Loucy (cell line): Measurements from ENCODE around the gene SLC6A20.

Source experiments
- H2AFZ ChIP-seq: fragments of 200-600 bp; sonication (generic); 2 replicates; pipeline ENCODE4 v1.6.0; 2016; ENCODE audit warnings: antibody characterized with exemption, mild to moderate bottlenecking, low read length, moderate library complexity
- H3F3A ChIP-seq: fragments of 200-600 bp; 2 replicates; pipeline ENCODE4 v1.6.0; 2016; ENCODE audit warnings: antibody characterized with exemption, low read depth, mild to moderate bottlenecking
- H3K27me3 ChIP-seq: fragments of 200-600 bp; sonication (generic); 2 replicates; pipeline ENCODE4 v1.6.1; 2014; ENCODE audit warnings: low read length, mild to moderate bottlenecking; ENCODE audit not compliant: insufficient read depth, poor library complexity, severe bottlenecking
- H3K36me3 ChIP-seq: fragments of 200-600 bp; sonication (generic); 2 replicates; pipeline ENCODE4 v1.6.1; 2016; ENCODE audit warnings: low read length; ENCODE audit not compliant: insufficient read depth
- H3K4me1 ChIP-seq: fragments of 200-600 bp; sonication (generic); 2 replicates; pipeline ENCODE4 v1.5.1; 2014; ENCODE audit warnings: low read length, mild to moderate bottlenecking; ENCODE audit not compliant: insufficient read depth, poor library complexity, severe bottlenecking
- H3K4me2 ChIP-seq: fragments of 200-600 bp; sonication (generic); 2 replicates; pipeline ENCODE4 v1.6.0; 2014; ENCODE audit warnings: antibody characterized with exemption, low read length, low read depth, mild to moderate bottlenecking; ENCODE audit not compliant: poor library complexity, severe bottlenecking
- H3K4me3 ChIP-seq: fragments of 200-600 bp; sonication (generic); 2 replicates; pipeline ENCODE4 v1.5.1; 2014; ENCODE audit warnings: low read length, mild to moderate bottlenecking, mixed read lengths; ENCODE audit not compliant: poor library complexity, severe bottlenecking
- H3K79me2 ChIP-seq: fragments of 200-600 bp; sonication (generic); 2 replicates; pipeline ENCODE4 v1.6.1; 2014; ENCODE audit warnings: low read length; ENCODE audit not compliant: insufficient read depth
- H3K9ac ChIP-seq: fragments of 200-600 bp; sonication (generic); 2 replicates; pipeline ENCODE4 v1.6.0; 2014; ENCODE audit warnings: mild to moderate bottlenecking, low read depth, low read length, moderate library complexity; ENCODE audit not compliant: poor library complexity, severe bottlenecking
- H3K9me2 ChIP-seq: fragments of 200-600 bp; sonication (generic); replicated peaks from 2 replicates; pipeline ENCODE4 v1.6.1; 2016; ENCODE audit warnings: low read depth, low read length, mixed read lengths
- H3K9me3 ChIP-seq: fragments of 200-600 bp; sonication (generic); 2 replicates; pipeline ENCODE4 v1.6.1; 2014; ENCODE audit warnings: mild to moderate bottlenecking, antibody characterized with exemption, low read length, low read depth; ENCODE audit not compliant: insufficient read depth
- H4K20me1 ChIP-seq: fragments of 200-600 bp; sonication (generic); 2 replicates; pipeline ENCODE4 v1.6.0; 2014; ENCODE audit warnings: antibody characterized with exemption, low read length, mild to moderate bottlenecking; ENCODE audit not compliant: insufficient read depth, poor library complexity, severe bottlenecking
- EZH2phosphoT487 ChIP-seq: fragments of 200-600 bp; IDR thresholded peaks from 2 replicates; pipeline ENCODE4 v1.6.1; 2018; ENCODE audit warnings: antibody characterized with exemption, mild to moderate bottlenecking, moderate library complexity, borderline replicate concordance
- TF ChIP-seq, protein P1 (sequence below): fragments of 200-600 bp; sonication (generic); conservative IDR thresholded peaks from 2 replicates; pipeline ENCODE4 v1.5.1; 2014; ENCODE audit warnings: mild to moderate bottlenecking, antibody characterized with exemption, low read length

Gene SLC6A20

DNA sequence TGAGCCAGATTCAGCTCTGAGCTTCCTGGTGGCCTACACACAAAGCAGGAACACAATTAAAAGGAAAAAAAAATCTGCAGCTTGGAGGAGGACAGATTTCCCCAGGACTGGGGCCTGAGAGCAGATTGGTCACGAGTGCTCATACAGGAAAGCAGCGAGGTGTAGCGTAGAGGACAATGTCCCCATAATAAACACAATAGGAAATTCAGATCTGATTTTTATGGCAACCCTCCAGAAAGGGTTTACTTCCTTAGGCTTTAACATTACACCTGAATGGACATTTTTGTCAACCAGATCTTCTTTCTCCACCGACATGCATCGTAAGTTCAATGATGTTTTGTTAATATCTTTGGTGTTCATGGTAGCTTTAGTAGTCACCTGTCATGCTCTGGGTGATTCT is 23.3 kb downstream of the SLC6A20 start:
- Histone ChIP-seq H3K79me2 (no peaks in the 10 kb centered on the region), H3K27me3 (peaks cover 33% of the 10 kb centered on the region), H2AFZ (no peak overlapping the region), H3K4me3 (no peak overlapping the region), H3K9me3 (no peaks in the 10 kb centered on the region), H3K9ac (no peak overlapping the region), H3F3A (no peaks in the 10 kb centered on the region), H3K4me2 (no peak overlapping the region), H4K20me1 (no peaks in the 10 kb centered on the region), H3K9me2 (no peaks in the 10 kb centered on the region), H3K36me3 (no peaks in the 10 kb centered on the region), H3K4me1 (no peaks in the 10 kb centered on the region)
- TF ChIP-seq EZH2phosphoT487: no peak
- TF ChIP-seq, protein P1, sequence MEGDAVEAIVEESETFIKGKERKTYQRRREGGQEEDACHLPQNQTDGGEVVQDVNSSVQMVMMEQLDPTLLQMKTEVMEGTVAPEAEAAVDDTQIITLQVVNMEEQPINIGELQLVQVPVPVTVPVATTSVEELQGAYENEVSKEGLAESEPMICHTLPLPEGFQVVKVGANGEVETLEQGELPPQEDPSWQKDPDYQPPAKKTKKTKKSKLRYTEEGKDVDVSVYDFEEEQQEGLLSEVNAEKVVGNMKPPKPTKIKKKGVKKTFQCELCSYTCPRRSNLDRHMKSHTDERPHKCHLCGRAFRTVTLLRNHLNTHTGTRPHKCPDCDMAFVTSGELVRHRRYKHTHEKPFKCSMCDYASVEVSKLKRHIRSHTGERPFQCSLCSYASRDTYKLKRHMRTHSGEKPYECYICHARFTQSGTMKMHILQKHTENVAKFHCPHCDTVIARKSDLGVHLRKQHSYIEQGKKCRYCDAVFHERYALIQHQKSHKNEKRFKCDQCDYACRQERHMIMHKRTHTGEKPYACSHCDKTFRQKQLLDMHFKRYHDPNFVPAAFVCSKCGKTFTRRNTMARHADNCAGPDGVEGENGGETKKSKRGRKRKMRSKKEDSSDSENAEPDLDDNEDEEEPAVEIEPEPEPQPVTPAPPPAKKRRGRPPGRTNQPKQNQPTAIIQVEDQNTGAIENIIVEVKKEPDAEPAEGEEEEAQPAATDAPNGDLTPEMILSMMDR: no peak

DNA sequence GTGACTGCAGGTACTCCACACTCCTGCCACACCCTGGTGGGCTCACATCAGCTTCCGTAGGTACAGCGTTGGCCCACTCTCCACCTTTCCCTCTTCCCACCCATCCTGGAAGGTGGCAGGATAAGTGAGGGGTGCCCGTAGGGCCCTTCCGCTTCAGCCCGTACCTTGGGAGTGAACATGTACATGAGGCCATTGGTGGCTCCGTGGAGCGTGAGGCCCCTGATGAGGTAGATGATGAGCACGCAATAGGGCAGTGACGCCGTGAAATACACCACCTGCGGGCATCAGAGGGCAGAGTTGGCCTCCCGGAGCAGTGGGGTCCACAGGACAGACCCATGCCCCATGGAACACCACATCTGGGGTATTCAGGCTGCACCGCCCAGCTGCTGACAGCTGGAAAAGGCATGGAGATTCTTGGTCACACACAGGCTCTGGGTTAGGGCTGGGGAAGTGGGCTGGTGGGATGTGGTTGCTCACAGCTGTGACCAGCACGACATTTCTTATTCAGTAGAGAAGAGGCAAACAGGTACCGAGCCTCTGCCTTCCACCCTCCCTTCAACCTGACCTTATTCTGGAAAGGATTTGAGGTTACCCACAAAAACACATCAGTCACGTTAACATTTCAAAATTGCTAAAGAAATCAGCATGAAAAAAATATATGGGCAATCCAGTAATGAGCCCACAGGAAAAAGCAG is 23.8 kb downstream of the SLC6A20 start:
- Histone ChIP-seq H3F3A (no peaks in the 10 kb centered on the region), H3K4me2 (no peak overlapping the region), H3K79me2 (no peaks in the 10 kb centered on the region), H3K9me3 (peaks cover 4% of the 10 kb centered on the region; the same call in 1 of the 2 replicates), H3K9ac (no peak overlapping the region), H3K27me3 (peaks cover 39% of the 10 kb centered on the region), H3K36me3 (no peaks in the 10 kb centered on the region), H4K20me1 (no peaks in the 10 kb centered on the region), H3K4me1 (no peaks in the 10 kb centered on the region), H3K9me2 (no peaks in the 10 kb centered on the region), H2AFZ (no peak overlapping the region), H3K4me3 (no peak overlapping the region)
- TF ChIP-seq, protein P1: no peak
- TF ChIP-seq EZH2phosphoT487: no peak

DNA sequence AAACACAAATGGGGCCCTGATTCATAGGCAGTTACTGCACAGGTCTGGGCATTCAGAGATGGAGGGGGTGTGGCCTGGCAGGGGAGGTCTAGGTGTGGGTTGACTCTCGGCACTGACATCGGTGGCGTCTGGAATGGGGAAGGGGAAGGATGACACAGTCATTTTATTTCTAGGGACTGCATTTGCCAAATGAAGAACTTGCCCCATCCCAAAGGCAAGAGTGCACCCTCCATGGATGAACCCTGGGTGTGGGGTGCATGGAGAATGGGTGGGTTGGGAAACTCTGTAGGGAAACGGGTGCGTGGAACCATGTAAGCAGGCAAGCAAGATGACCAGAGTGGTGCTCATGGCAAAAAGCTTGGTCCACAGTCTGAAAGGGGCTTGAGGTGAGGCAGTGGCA is 24.5 kb downstream of the SLC6A20 start:
- H3K9me3 ChIP-seq: peaks cover 5% of the 10 kb centered on the region; the same call in 1 of the 2 replicates
- no peaks in the 10 kb centered on the region for H3K79me2 ChIP-seq
- H3K4me2 ChIP-seq: no peak overlapping the region
- H3K9me2 ChIP-seq: no peaks in the 10 kb centered on the region
- no peak overlapping the region for H2AFZ ChIP-seq
- H3K4me3 ChIP-seq: no peak overlapping the region
- no peaks in the 10 kb centered on the region for H4K20me1 ChIP-seq
- TF ChIP-seq EZH2phosphoT487: no peak
- TF ChIP-seq, protein P1: no peak
- H3K9ac ChIP-seq: no peak overlapping the region
- no peaks in the 10 kb centered on the region for H3K4me1 ChIP-seq
- H3K27me3 ChIP-seq: peaks cover 42% of the 10 kb centered on the region
- H3K36me3 ChIP-seq: no peaks in the 10 kb centered on the region
- H3F3A ChIP-seq: no peaks in the 10 kb centered on the region
